GM21526 (cell line): ENCODE results near the gene PRELID2.
"Not testable (repeated sequence)": the region's sequence is repeated elsewhere in the genome, so short reads cannot be mapped to it uniquely, and the experiment has no call there.

Experiments
- ATAC-seq: cut with Tn5 transposase; IDR thresholded peaks from one replicate; pipeline ENCODE4 v1.9.1; 2021; ENCODE audit warnings: moderate library complexity; ENCODE audit not compliant: unreplicated experiment, low FRiP score

Gene PRELID2

GRCh38 chr5:145798503-145798902, 36.6 kb downstream of the PRELID2 start:
- not testable (repeated sequence) for ATAC-seq

- ATAC-seq = no peak
Observed at GRCh38 chr5:145797336-145797735, 37.8 kb downstream of the PRELID2 start.

GRCh38 chr5:145796318-145796717, 38.8 kb downstream of the PRELID2 start:
- ATAC-seq = no peak

GRCh38 chr5:145793574-145793973, 41.6 kb downstream of the PRELID2 start:
- ATAC-seq = no peak

GRCh38 chr5:145792840-145793239, 42.3 kb downstream of the PRELID2 start:
- no peak for ATAC-seq

- no peak for ATAC-seq
Observed at GRCh38 chr5:145791866-145792265, 43.3 kb downstream of the PRELID2 start.

- no peak for ATAC-seq
Observed at GRCh38 chr5:145787996-145788395, 47.1 kb downstream of the PRELID2 start.

GRCh38 chr5:145787507-145787906, 47.6 kb downstream of the PRELID2 start:
- ATAC-seq = no peak

- no peak for ATAC-seq
Observed at GRCh38 chr5:145787001-145787400, 48.1 kb downstream of the PRELID2 start.

- ATAC-seq = no peak
Observed at GRCh38 chr5:145780982-145781381, 54.2 kb downstream of the PRELID2 start.

- no peak for ATAC-seq
Observed at GRCh38 chr5:145778144-145778900, 56.8 kb downstream of the PRELID2 start.

GRCh38 chr5:145777445-145778063, 57.6 kb downstream of the PRELID2 start:
- no peak for ATAC-seq

- no peak for ATAC-seq
Observed at GRCh38 chr5:145776886-145777285, 58.3 kb downstream of the PRELID2 start.

- ATAC-seq = no peak
Observed at GRCh38 chr5:145775893-145776444, 59.2 kb downstream of the PRELID2 start.

GRCh38 chr5:145775411-145775810, 59.7 kb downstream of the PRELID2 start:
- ATAC-seq = no peak

- no peak for ATAC-seq
Observed at GRCh38 chr5:145774442-145774841, 60.7 kb downstream of the PRELID2 start.

GRCh38 chr5:145772466-145772865, 62.7 kb downstream of the PRELID2 start:
- no peak for ATAC-seq

- no peak for ATAC-seq
Observed at GRCh38 chr5:145768863-145769262, 66.3 kb downstream of the PRELID2 start.

- ATAC-seq = no peak
Observed at GRCh38 chr5:145764325-145764724, 70.8 kb downstream of the PRELID2 start.

GRCh38 chr5:145762833-145763232, 72.3 kb downstream of the PRELID2 start:
- no peak for ATAC-seq

GRCh38 chr5:145761254-145761653, 73.9 kb downstream of the PRELID2 start:
- no peak for ATAC-seq

- ATAC-seq = no peak
Observed at GRCh38 chr5:145760660-145761059, 74.5 kb downstream of the PRELID2 start.
